ENCODE measurements around the gene MAP1LC3A.

The MAP1LC3A gene

GRCh38 chr20:34549929-34550305, 8.6 kb upstream of the MAP1LC3A start:
- DNase-seq: no peak

DNA sequence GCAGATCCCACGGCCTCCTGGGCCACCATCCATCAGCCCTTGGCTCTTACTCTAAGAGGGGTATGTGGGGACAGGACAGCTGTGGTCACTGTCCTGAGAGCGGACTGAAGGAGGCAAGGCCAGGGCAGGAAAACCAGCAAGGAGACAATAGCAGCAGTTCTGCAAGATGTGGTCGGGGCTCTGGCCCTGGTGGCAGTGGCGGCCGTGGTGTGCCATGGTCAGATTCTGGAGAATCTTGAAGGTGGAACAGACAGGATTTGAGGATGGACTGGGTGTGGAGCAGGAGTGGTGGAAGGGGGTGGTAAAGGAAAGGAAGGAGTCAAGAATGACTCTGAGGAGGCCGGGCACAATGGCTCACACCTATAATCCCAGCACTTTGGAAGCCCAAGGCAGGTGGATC, 5.9 kb upstream of the MAP1LC3A start:
- DNase-seq: no peak

- DNase-seq: no peak
These were observed 5.1 kb upstream of the MAP1LC3A start for GRCh38 chr20:34553366-34553867.

- no peak for DNase-seq
These were observed 590 bp upstream of the MAP1LC3A start for GRCh38 chr20:34557936-34558319.

DNA sequence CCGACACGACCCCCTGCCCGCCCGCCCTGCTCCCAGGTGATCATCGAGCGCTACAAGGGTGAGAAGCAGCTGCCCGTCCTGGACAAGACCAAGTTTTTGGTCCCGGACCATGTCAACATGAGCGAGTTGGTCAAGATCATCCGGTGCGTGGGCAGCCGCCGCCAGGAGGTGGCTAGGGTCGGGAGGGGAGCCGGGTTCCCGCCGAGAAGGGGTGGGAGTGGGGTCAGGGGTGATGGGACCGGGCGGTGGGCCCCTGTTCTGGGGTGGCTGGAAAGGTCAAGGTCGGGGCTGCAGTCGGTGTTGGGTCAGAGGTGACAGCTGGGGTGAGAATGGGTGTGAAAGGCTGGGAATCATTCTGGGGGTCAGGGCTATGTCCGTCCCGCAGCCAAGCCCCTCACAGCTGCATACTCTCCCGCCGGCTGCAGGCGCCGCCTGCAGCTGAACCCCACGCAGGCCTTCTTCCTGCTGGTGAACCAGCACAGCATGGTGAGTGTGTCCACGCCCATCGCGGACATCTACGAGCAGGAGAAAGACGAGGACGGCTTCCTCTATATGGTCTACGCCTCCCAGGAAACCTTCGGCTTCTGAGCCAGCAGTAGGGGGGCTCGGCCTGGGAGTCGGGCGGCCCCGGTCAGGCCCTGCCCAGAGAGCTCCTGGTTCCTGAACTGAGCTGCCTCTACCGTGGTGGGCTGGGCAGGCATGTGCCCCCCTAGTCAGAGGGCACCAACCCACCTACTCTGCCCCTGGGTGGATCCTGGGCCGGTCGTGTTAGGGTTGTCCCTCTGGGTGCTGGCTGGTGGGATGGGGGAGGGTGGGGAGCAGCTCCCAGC, 1.0 kb downstream of the MAP1LC3A start:
- DNase-seq: no peak

DNA sequence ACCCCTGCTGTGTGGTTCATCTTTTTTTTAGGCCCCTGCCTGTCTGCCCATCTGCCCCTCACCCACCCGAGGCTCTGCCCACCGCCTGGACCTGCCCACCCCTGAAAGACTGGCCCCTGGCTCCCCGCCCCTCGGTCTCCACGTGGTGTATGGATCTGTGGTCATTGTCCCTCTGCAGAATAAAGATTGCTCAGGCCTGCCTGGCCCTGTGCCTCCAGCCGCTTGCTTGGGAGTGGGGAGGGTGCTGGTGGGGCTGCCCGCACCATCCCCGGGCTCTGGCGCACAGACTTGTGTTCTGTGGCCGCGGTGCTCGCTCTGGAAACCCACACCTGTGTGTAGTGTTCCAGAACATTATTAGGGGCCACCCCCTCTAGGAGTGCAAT, 1.6 kb downstream of the MAP1LC3A start:
- DNase-seq: no peak

DNA sequence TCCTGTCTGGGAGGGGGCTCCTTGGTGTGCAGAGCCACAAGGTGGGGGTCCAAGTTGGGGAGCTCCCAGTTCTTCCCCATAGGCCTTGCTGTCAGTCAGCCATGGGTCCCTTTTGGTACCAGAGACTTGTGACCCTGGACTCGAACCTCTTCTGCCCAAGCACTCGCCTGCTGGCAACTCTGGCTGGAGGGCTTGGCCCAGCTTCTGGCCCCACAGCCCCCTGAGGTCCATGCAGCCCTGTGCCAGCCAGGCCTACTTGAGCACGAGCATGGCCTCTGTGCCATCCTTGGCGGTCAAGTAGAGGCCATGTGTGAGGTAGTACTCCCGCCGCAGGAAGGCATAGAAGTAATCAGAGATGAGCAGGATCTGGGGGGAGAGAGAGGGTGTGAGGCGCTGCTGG, 2.1 kb downstream of the MAP1LC3A start:
- no peak for DNase-seq

DNA sequence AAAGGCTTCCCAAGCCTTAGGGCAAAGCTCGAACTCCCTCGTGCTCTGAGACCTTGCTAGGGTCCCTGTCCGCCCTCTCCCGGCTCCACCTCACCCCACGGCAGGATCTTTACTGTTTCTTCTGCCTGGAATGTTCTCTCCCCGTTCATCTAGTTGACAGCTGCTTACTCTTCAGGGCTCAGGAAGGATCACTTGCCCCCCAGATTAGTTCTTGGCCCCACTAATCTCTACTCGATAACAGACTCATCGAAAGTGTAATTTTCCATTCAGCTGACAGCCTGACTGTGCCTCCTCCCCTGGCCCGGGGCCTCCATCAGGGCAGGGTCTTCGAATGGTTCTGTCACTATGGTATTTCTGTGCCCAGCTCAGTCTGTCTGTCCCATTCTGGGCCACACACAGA, 3.1 kb downstream of the MAP1LC3A start:
- no peak for DNase-seq

DNA sequence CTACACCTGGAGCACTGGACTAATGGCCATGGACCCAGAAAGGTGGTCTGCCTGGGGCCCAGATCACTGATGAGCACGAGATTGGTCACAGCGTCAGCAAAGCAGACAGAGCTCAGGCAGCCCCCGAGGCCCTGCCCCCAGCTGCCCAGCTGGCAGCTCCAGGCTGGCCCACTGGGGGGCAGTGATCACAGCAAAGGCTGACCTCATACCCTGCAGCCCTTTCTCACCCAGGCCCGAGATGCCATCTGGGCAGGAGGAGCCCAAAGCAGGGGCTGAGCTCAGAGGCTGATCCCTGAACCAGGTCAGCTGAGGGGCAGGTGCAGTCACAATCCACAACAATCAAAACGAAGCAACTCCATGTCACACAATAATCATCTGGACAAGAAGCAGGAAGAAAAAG, 4.1 kb downstream of the MAP1LC3A start:
- DNase-seq: no peak

DNA sequence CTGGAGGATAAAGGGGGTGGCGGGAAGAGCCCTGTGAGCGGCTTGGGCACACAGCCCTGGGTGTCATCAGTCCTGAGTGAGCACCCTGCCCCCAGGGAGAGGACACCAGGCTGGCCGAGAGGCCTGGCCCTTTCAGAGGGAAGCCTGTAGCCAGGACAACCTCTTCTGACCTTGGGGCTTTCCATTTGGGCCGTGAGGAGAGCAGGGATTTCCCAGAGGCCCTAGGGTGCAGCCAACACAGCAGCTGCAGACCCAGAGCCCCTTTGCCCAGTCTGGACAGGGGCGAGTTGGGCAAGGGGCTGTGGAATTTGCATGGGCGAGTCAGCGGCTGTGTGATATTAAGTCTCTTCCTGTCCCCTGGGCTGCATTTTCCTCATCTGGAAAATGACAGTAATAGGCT, 6.3 kb downstream of the MAP1LC3A start:
- no peak for DNase-seq

DNA sequence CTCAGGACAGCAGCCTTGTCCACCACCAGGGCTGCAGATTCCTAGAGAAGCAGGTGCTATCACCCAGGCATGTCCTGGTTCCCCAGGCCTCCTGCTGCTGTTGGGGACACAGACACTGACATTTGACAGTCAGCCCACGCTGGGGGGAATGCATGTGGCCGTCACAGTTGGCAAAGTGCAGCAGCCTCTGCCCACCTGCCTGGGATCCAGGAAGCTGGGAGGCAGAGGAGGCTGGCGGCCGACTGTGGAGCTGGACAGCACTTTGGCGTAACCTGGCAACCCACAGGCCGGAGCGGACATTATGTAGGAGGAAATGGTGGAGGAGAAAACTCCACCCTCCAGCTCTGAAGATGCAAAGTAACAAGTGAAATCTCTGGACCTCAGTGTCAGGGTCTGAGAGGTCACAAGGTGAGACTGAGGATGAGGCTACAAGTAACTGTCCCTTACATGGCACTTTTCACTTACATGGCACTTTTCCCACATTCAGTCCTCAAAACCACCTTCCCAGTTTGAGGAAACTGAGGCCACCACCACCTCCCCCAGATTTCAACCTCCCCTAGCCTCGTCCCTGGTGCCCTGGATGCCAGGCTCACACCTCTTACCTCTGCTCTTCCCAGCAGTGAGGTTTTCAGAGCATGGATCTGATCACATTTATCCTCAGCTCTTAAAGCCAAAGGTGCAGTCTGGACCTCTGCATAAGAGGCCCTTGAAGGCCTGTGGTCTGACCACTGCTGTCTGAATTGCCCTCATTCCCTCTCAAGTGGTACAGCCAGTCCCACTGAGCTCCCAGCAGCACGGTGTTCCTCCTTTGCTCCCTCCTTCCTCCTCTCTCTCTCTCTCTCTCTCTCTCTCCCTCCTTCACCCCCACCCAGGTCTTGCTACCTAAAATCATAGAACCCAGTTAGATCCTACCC, 8.7 kb downstream of the MAP1LC3A start:
- no peak for DNase-seq

DNA sequence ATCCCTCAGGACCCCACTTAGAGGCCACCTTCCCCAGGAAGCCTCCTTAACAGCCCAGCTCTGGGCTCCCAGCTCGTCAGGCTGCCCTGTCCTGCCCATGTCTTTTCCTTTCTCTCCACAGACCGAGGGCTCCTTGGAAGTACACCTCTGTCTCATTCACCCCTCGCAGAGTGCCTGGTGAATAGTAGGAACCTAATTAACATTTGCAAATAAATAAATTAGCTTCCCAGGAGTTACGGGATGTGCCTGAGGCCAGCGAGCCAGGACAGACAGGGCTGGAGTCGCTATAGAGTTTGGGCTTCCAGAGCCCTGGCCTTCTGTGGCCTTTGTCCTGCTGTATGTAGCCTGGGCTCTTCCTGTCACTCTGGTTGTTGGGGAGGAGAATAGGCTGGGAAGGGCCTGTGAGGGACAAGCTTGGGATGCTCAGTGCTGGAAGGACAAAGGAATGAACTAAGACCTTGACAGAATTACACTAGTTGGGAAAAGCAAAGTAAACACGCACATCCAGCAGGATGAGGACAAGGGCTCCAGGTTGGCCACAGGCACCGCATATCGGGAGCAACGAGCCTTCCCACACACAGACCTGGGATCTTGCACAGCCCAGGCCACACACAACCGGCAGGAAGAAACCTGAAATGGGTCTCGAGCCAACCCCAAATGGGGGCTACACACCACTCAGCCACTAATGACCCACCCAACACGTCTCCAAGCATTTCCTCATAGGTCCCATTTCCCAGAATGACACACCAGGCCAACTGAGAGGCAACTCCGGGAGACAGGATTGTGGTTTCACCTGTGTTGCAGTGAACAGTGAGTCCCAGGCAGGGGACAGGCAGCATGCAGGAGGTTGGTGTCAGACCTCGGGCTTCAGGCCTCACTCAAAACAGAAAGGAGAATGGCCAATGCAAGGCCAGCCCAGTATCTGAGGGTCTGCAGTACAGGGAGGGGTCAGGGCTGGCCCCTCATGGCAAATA, 9.7 kb downstream of the MAP1LC3A start:
- no peak for DNase-seq

GRCh38 chr20:34569598-34569997, 11.1 kb downstream of the MAP1LC3A start:
- no peak for DNase-seq

GRCh38 chr20:34570859-34571306, 12.4 kb downstream of the MAP1LC3A start:
- no peak for DNase-seq

DNA sequence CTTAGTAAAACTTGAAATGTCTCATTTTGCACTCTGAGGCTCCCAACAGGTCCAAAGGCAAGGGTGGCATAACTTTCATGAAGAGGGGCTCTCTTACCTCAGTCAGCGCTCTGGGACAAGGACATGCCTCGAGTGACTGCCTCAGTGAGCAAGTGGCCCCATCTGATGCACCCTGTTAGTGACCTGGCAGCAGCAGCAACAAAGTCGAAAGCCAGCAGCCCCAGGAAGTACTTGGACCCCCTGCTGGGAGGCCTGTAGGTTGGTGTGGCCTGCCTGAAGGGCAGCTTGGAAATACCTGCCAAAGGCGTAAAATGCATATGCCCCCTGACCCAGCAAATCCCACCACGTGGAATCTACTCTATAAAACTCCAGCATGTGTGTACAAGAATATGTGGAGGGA, 13.2 kb downstream of the MAP1LC3A start:
- no peak for DNase-seq

DNA sequence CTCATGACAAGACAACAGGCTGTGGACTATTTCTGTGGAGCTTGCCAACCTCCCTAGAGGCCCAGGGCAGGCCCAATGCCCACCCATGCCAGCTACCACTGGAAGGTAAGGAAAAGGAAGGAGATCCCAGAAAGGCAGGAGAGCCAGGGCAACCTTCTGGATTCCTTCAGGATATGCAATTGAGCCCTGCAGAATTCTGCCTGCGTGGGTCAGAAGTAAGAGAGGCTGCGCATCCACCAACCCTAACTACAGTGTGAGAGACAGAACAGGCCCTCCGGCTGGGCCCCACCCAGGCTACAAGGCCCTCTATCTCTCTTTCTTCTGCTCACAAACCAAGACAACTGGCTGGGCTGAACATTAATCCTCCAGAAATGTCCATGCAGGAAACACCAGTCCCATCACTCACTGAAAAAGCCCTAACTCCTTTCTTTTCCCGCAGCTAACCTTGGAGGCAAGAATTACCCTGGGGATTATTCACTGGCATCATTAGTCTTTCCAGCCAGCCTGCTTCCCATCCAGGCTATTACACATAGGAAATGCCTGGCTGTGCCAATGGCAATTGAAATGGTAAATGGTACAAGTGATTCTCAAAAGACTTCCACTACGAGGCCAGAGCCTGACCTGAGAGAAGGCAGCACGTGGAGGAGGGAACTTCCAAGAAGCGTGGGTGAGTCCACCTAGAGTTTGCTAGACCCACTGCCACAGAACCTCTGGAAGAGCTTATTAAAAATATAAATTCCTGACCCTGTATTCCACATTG, 15.2 kb downstream of the MAP1LC3A start:
- no peak for DNase-seq

GRCh38 chr20:34574426-34574825, 15.9 kb downstream of the MAP1LC3A start:
- no peak for DNase-seq

GRCh38 chr20:34574861-34575260, 16.3 kb downstream of the MAP1LC3A start:
- DNase-seq: no peak

DNA sequence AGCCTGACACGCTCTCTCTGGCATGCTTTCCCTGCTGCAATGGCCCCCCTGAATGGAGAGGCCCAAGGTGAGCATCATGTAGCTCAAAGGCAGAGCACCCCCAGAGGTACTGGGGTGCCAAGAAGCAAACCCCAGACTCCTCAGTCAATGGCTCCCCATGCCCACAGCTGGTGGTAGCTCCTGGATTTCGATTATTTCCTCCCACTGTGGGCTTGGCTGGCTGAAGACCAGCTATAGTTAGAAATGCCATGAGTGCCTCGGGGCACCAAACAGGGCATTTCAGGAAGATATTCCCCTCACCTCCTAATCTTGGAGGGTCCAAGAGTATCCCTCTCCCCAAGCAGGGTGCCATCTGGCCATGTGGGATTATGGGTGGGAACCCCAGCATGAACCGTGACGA, 16.8 kb downstream of the MAP1LC3A start:
- no peak for DNase-seq

DNA sequence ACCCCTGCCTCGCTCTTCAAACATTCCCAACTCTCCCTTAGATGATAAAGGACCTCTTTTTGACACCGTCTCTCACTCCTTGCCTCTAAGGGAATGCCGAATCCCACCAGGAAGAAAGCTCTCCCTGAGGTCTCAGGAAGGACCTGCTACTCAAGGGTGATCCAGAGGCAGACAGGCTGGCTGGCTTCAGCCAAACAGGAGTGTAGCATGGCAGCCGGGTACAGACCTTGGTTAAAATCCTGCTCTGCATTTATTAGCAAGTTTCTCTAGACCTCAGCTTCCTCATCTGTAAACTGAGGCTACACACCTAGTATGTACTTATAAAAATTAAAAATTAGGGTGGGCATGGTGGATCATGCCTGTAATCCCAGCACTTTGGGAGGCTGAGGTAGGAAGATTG, 17.2 kb downstream of the MAP1LC3A start:
- no peak for DNase-seq

GRCh38 chr20:34577061-34577460, 18.5 kb downstream of the MAP1LC3A start:
- no peak for DNase-seq

- DNase-seq: no peak
These were observed 19.5 kb downstream of the MAP1LC3A start for GRCh38 chr20:34578025-34578424.
